Skin of body (tissue), 2 donors: ENCODE results near the gene COQ9. TPM values are rescaled to one million over a fixed set of nuclear protein-coding genes. Genes with fewer than 3 reads are reported as not detected.
"Not testable (repeated sequence)": the region's sequence is repeated elsewhere in the genome, so short reads cannot be mapped to it uniquely, and the experiment has no call there.

Experiments used
- DNase-seq: peaks from one replicate; lab custom pipeline; 2025; lab: John Stamatoyannopoulos, UW
- total RNA-seq: library from RNA; depleted of rRNA; stranded (reverse); fragments of >200 nt; gene quantifications from one replicate; pipeline ENCODE4 v1.2.3, GENCODE V29; 2014

COQ9 gene, protein sequence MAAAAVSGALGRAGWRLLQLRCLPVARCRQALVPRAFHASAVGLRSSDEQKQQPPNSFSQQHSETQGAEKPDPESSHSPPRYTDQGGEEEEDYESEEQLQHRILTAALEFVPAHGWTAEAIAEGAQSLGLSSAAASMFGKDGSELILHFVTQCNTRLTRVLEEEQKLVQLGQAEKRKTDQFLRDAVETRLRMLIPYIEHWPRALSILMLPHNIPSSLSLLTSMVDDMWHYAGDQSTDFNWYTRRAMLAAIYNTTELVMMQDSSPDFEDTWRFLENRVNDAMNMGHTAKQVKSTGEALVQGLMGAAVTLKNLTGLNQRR
- total RNA-seq = 27.1 TPM

DNA sequence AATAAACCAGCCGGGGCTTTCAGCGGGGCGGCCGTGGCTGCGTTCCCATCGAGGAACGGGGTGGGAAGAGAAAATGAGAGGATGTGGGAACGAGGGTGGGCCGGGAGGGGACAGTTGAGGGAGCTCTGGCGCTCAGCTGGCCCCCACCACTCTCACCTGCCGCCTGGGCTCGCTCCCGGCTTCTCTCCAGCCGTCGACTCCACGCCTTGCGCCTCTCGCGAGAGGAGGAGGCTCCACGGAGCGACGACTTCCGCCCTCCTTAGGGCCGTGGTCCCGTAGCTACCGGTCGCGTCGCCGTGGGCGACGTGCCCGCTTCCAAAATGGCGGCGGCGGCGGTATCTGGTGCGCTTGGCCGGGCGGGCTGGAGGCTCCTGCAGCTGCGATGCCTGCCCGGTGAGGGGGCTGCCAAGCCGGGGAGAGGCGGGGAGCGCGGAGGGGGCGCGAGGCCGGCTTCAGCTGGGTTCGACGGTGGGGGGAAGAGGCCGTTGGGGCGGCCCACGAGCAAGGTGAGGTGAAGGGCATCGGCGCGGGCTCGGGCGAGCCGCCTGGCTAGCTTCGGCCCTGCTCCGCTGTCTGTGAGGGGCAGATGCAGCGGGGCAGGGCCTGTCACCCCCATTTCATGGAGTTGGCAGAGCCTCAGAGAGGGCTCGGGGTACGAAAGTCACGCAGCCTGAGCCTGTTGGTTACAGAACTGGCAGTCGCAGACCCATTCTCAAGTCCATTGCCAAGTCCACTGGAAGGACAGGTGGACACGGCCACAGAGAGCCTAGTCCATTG lies at the start of gene COQ9, which contains the start of gene CIAPIN1:
Gene COQ9 (plus strand): TSS at position 294 of the 777 bp plus-strand sequence. CDS start 27 bp downstream, at position 321.
Gene CIAPIN1 (minus strand): TSS at position 200 of the 777 bp plus-strand sequence. CDS start 6,457 bp downstream, outside the sequence.
- DNase-seq = peak; percentile 77

- DNase-seq = not testable (repeated sequence)
Observed at GRCh38 chr16:57397493-57397892, 49.8 kb upstream of the COQ9 start.

DNA sequence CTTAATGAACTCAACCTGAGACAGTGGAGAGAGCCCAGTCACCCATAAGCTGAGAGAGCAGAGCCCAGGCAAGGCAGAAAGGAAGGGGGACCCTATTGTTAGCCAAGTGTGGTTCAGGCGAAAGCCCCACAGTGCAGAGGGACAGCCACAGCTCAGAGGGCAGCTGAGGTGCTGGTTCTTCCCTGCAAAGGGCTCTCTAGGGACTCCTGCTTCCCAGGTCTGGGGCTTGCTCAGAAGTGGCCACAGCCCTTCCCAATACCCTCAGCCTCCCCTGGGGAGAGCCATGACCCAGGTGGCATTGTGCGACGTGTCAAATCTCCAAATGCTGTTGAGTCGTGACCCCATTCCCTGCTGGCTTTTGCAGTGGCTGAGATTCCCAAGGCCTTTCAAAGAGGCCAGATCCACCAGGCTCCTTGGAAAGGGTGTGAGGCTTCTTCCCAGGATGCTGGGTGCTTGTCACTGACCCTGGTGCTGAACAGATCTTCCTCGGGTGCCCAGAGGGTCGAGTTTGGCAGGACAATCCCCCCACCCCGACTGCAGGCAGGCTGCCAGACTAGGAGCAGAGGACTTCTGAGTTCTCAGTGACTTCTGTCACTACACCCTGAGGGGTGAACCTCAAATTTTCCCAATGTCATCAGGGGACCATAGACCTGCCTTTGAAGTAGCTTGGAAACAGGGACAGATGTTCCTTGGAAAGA lies 45.2 kb upstream of the COQ9 start:
- no peak for DNase-seq

DNA sequence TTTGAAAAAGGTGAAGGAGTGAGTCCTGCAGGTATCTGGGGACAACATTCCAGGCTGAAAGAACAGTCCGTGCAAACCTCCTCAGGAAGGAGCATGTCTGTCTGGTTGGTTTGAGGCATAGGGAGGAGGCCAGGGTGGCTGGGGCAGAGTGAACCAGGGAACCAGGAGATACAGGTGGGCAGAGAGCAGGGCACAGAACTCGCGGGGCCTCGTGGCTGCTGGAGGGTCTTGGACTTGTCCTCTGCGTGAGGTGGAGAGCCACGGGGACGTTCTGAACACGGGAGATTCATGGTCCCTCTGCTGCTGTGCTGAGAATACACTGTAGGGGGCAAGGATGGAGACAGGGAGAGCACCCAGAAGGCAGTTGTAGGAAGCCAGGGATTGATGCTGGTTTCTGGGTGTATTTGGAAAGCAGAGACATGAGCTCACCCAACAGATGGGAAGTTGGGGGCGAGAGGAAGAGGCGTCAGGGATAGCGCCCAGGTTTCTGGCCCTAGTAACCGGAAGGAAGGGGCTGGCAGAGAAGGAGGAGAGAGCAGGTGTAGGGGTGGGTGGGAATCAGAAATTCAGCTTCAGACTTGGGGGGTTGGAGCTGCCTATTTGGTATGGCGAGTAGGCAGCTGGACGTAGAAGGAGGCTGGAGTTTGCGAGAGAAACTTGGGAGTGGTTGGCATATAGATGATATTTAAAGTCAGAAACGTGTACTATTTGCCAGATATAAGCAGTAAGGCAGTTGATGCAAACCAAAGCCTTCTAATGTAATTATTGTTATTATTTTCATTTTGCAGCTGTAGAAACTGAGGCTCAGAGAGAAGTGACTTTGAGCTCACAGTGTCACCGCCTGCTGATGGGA lies 43.1 kb upstream of the COQ9 start, which contains the start of gene CCL17:
Gene CCL17 (plus strand): TSS at position 803 of the 853 bp plus-strand sequence. CDS start 9,166 bp downstream, outside the sequence.
- no peak for DNase-seq

DNA sequence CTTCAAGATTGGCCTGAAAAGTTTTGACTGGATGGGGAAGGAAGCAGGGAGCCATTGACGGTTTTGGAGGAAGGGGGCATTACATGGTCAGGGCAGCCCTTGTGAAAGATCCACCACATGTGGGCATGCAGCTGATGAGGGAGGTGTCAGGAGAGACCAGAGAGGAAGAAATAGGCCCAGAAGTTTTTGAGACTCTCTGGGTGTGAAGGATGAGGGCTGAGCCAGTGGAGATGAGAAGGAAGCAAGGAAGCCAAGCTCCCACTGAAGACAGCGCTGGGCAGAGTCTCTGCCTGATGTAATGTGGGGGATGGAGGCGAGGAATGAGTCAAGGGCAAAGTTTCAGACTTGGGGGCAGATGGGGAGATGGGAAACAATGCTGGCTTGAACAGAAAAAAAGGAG lies 42.2 kb upstream of the COQ9 start:
- no peak for DNase-seq

- no peak for DNase-seq
Observed at GRCh38 chr16:57406881-57407280, 40.4 kb upstream of the COQ9 start.

DNA sequence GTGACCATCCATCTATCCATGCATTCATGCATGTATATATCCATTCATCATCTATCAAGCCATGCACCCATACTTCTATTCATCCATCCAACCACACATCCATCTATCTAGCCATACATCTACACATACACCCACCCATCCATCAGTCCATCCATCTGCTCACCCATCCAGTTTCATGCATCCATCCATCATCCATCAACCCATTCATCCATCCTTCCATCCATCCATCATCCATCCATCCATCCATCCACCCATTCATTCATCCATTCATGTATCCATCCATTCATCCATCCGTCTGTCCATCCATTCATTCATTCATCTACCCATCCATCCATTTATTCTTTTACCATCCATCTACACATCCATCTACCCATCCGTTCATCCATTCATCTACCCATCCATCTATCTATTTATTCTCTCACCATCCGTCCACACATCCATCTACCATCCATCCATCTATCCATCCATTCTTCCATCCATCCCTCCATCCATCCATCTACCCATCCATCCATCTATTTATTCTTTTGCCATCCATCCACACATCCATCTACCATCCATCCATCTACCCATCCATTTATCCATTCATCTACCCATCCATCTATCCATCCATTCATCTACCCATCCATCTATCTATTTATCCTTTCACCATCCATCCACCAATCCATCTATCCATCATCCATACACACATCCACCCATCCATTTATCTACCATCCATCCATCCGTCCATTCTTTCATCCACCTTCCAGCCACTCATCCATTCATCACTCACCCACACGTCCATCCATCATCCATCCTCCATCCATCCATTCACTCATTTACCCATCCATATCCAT lies 39.5 kb upstream of the COQ9 start:
- no peak for DNase-seq

DNA sequence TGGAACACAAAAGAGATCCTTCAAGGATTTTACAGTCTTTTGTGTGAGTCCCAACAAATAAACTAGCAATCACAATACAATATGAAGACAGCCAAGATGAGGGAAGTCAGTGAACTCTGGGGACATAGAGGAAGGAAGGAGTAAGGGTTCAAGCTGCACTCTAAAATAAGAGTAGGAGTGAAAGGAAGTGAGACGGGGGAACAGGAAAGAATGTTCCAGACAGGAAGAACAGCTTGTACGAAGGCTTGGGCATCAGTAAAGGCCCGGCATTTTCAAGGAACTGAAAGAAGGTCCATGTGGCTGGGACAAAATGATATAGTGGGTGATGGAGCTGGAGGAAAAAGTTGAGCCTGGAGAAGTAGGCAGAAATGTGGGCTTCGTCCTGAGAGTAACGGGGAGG lies 38.2 kb upstream of the COQ9 start:
- DNase-seq = no peak

DNA sequence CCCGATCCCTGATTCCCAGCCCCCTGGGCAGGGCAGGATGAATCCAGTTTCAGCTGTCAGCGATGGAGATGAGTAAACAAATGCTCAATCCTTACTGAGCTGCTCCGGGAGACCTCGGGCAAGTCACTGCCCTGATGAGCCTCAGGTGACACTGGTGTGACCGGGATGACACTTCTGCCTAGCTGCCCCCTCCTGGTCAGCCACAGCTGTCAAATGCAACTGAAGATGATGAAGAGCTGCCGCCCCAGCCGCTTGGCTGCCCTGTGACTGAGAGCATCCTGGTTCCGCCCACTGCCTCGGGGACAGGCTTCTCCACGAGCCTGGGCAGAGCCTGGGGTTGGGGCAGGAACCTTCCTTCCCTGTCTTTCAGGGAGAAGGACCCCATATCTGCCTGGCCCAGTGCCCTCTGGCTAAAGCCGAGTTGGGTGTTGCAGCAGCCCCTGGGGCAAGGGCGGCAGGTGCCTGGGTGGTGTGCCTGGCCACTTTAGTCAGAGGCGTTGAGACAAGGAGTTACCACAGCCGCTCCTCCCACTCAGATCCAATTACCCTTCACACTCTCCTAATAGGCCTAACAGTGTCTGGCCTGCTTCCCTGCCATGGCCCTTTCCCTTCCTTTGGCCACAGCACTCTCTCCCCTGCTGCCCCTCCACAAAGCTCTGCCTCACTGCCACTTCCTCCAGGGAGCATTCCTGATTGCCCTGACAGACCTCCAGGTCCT lies 37.2 kb upstream of the COQ9 start:
- DNase-seq = no peak

GRCh38 chr16:57411362-57411976 lies 35.8 kb upstream of the COQ9 start:
- no peak for DNase-seq

DNA sequence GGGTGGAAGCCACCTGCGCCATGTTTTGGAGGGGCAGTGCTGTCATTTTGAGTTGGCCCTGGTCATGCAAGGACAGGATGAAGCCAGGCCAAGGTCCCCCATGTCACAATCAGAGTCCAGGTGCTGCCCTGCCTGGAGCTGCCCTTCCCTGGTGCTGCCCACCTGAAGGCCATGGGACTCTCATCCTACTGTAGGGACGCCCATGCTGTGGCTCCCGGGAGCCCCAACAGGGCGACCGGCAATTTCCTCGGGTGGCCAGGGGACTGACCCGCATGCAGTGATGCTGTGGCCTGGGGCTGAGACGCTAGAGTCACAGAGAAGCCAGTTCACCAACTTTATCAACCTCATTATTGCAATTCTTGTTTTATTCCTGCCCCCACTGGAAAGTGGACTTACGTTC lies 34.7 kb upstream of the COQ9 start:
- DNase-seq = no peak

DNA sequence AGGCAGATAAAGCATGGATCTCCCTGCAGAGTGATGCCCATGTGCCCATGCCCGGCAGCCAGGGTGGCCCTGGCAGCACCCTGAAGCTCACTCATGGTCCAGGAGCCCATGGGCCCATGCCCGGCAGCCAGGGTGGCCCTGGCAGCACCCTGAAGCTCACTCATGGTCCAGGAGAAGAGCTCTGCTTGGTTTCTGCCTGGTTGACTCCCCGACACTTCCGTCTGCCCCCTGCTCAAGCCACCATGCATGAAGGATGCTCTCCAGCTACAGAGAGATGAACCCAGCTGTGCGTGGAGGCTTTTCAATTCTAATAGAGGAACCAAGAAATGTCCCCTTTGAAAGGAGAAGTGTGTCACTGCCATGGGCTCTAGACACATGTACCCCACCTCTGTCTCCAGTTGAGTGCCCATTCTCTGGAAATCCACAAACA lies 34.0 kb upstream of the COQ9 start:
- no peak for DNase-seq

- DNase-seq = no peak
Observed at GRCh38 chr16:57413733-57414132, 33.5 kb upstream of the COQ9 start.

DNA sequence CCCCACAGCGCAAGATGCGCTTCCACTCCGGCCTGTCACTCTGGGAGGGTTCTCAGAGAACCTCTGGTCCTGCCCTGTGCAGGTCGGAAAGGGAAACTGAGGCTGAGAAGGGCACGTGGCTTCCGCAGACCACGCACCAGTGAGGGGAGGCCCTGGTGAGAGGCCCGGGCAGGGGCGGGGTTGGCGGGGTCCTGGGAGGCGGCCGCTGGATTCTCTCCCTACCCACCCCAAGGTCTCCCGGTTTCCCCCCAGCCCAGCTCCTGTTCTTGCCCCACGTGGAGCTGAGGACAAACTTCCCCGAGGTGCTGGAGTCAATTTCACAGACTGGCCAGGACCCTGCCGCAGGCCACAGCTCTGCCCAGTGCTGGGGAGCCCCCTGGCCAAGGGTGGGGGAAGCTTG lies 31.2 kb upstream of the COQ9 start:
- no peak for DNase-seq

DNA sequence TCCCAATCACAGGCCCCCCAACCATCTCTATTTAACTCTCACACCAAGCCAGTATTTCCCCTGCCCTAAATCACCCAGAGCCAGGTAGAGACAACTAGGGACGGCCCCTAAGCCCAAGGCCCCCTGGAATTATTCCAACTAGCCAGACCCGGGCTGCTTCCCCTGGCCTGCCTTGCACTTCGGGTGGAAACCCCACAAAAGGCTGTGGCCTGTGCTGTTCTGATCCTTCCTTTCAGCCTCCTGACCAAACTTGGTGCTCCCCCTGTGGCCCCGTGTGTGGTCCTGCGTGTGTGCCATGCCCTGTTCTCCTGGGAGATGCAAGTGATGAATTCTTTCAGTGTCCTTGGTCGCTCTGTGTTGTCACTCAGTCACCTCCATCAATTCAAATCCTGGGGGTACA lies 27.8 kb upstream of the COQ9 start:
- DNase-seq = no peak

DNA sequence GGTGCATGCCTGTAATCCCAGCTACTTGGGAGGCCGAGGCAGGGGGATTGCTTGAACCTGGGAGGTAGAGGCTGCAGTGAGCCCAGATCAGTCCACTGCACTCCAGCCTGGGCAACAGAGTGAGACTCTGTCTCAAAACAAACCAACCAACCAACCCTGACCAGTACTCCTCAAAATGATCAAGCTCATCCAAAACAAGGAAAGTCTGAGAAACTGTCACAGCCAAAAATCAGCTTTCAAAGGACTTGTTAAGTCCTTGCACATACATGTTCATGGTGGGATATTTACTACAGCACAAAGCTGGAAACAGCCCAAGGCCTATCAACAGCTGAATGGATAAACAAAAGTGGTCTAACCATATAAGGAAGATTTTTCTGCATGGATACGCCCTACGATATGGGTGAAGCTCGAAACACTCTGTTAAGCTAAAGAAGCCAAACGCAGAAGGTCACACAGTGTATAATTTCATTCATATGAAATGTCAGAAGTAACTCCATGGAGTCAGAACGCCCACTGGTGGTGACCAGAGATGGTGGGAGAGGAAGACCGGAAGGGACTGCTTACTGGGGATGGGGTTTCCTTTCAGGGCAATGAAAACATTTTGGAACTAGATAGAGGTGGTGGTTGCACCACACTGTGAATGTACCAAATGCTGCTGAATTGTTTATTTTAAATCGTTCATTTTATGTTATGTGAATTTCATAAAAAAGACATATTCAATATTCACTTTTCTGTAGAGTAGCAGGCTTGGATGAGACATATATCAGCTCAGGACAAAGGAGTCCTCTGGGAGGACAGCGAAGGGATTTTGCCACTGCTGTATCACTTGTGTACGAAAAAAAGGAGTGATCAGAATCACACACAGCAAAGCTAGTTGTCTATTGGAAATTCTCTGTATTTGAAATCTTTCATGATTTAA lies 25.0 kb upstream of the COQ9 start:
- peak; percentile 61 for DNase-seq

DNA sequence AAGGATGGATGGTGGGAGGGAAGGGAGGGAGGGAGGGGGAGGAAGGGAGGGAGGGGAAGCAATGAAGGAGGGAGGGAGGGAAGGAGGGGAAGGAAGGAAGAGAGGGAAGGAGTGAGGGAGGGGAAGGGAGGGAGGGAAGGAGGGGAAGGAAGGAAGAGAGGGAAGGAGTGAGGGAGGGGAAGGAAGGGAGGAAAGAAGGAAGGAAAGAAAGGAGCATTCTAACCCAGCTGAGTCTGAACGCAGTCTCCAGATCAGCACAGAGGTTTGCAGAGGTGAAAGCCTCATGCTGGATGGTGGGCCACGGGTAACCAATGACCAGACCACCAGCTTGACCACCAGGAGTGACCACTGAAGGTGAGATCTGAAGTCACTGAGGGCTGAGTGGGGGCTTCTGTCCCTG lies 24.1 kb upstream of the COQ9 start:
- no peak for DNase-seq

DNA sequence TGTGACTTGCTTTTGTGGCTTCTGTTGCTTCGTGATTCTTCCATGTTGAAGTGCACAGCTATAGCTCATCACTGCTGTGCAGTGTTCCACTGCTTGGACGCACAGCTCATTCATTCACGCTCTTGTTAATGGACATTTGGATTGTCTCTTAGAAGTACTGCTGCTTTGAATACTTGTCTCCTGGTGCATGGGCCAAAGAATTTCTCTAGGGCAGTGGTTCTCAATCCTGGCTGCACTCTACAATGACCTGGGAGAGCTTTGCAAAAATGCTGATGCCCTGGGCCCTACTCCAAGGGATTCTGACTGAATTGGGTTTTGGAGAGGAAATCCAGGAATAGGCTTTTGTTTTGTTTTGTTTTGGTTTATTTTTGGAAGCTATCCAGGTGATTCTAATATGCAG lies 22.7 kb upstream of the COQ9 start:
- no peak for DNase-seq
